Measurements from ENCODE around the gene GPR153.

Gene GPR153

GRCh38 chr1:6199298-6200187, 61.4 kb downstream of the GPR153 start, which contains the start of gene RPL22:
TSS of gene RPL22 (minus strand) at chr1:6199595. CDS start at chr1:6199573, 22 bp downstream.
- Histone ChIP-seq H3K4me1 (ENCODE audit: insufficient read depth, low read length) (peaks cover 14% of the 10 kb centered on the region), H3K27me3 (ENCODE audit: insufficient read depth, low read length) (no peaks in the 10 kb centered on the region), H3K36me3 (ENCODE audit: insufficient read depth, low read depth, low read length) (peaks cover 39% of the 10 kb centered on the region), H3K9ac (ENCODE audit: low read depth, low read length) (peak within 1 kb of the TSS; percentile 83), H3K9me3 (ENCODE audit: insufficient read depth, low read depth, low read length) (no peaks in the 10 kb centered on the region), H3K4me3 (ENCODE audit: low read length) (peak within 1 kb of the TSS; percentile 76), H3K27ac (ENCODE audit: low read length) (peak within 1 kb of the TSS; percentile 88)

- H3K9me3 ChIP-seq (ENCODE audit: insufficient read depth, low read depth, low read length) = no peaks in the 10 kb centered on the region
- peaks cover 14% of the 10 kb centered on the region for H3K4me1 ChIP-seq (ENCODE audit: insufficient read depth, low read length)
- H3K36me3 ChIP-seq (ENCODE audit: insufficient read depth, low read depth, low read length) = peaks cover 47% of the 10 kb centered on the region
- H3K4me3 ChIP-seq (ENCODE audit: low read length) = peak overlapping the region; percentile 76
- H3K9ac ChIP-seq (ENCODE audit: low read depth, low read length) = peak overlapping the region; percentile 83
- H3K27me3 ChIP-seq (ENCODE audit: insufficient read depth, low read length) = no peaks in the 10 kb centered on the region
- H3K27ac ChIP-seq (ENCODE audit: low read length) = peak overlapping the region; percentile 2
Measured at GRCh38 chr1:6198646-6199297, 62.1 kb downstream of the GPR153 start.

GRCh38 chr1:6197746-6198427, 63.0 kb downstream of the GPR153 start:
- peak overlapping the region; percentile 76 for H3K4me3 ChIP-seq (ENCODE audit: low read length)
- H3K36me3 ChIP-seq (ENCODE audit: insufficient read depth, low read depth, low read length) = peaks cover 56% of the 10 kb centered on the region
- no peaks in the 10 kb centered on the region for H3K9me3 ChIP-seq (ENCODE audit: insufficient read depth, low read depth, low read length)
- H3K4me1 ChIP-seq (ENCODE audit: insufficient read depth, low read length) = peaks cover 14% of the 10 kb centered on the region
- H3K9ac ChIP-seq (ENCODE audit: low read depth, low read length) = peak overlapping the region; percentile 83
- peak overlapping the region; percentile 2 for H3K27ac ChIP-seq (ENCODE audit: low read length)
- no peaks in the 10 kb centered on the region for H3K27me3 ChIP-seq (ENCODE audit: insufficient read depth, low read length)
